ENCODE measurements around the gene SCYGR5. TPM values are rescaled to one million over a fixed set of nuclear protein-coding genes. Genes with fewer than 3 reads are reported as not detected.

The SCYGR5 gene
- total and polyA plus RNA-seq, 4 donors, result not detected

- TF ChIP-seq GABPA (IDR thresholded peaks at IDR 0.05 in 1 of 2, conservative IDR thresholded peaks at IDR 0.05 in 1 of 2) (no peak), FOXA2 (IDR thresholded peaks at IDR 0.05) (no peak), SP1 (IDR thresholded peaks at IDR 0.05) (no peak), CTCF (IDR thresholded peaks at IDR 0.05; ENCODE audit: low read depth, low read length, missing input control) (no peak), EGR1 (IDR thresholded peaks at IDR 0.05; ENCODE audit: low read depth in 2 of 2) (no peak)
- Histone ChIP-seq H3K27ac (ENCODE audit: low read depth in 1 of 2, low read length in 2 of 2) (no peak overlapping the region), H3K9ac (ENCODE audit: low read depth in 1 of 2, low read length in 2 of 2) (no peak overlapping the region), H3K36me3 (ENCODE audit: control insufficient read depth in 4 of 4, insufficient read depth in 3 of 4, low read depth in 1 of 4, low read length in 3 of 4) (peaks cover 8 to 28% (median 10%) of the 10 kb centered on the region in 4 donors), H3K4me3 (ENCODE audit: low read depth in 1 of 3, low read length in 3 of 3) (no peak overlapping the region), H3K4me1 (ENCODE audit: control insufficient read depth in 4 of 4, insufficient read depth in 4 of 4, low read length in 3 of 4) (peaks cover 0 to 6% (median 4%) of the 10 kb centered on the region in 4 donors), H3K27me3 (ENCODE audit: control insufficient read depth in 4 of 4, insufficient read depth in 4 of 4, low read length in 3 of 4) (no peaks in the 10 kb centered on the region), H3K9me3 (ENCODE audit: control insufficient read depth in 4 of 4, low read length in 3 of 4) (no peaks in the 10 kb centered on the region)
- no peak for DNase-seq (ENCODE audit: low spot score)
- 59% methylated on average over 2 of the region's 2 CpGs for WGBS
These were observed 30.5 kb downstream of the SCYGR5 start for GRCh38 chr2:227696990-227697679.

- Histone ChIP-seq H3K36me3 (ENCODE audit: control insufficient read depth in 4 of 4, insufficient read depth in 3 of 4, low read depth in 1 of 4, low read length in 3 of 4) (peaks cover 4 to 19% (median 9%) of the 10 kb centered on the region in 4 donors), H3K4me3 (ENCODE audit: low read depth in 1 of 3, low read length in 3 of 3) (no peak overlapping the region), H3K4me1 (ENCODE audit: control insufficient read depth in 4 of 4, insufficient read depth in 4 of 4, low read length in 3 of 4) (peaks cover 0 to 40% (median 34%) of the 10 kb centered on the region in 4 donors), H3K9me3 (ENCODE audit: control insufficient read depth in 4 of 4, low read length in 3 of 4) (no peaks in the 10 kb centered on the region), H3K9ac (ENCODE audit: low read depth in 1 of 2, low read length in 2 of 2) (no peak overlapping the region), H3K27me3 (ENCODE audit: control insufficient read depth in 4 of 4, insufficient read depth in 4 of 4, low read length in 3 of 4) (no peaks in the 10 kb centered on the region), H3K27ac (ENCODE audit: low read depth in 1 of 2, low read length in 2 of 2) (no peak overlapping the region)
- WGBS, result 58% methylated on average over 3 of the region's 3 CpGs
- no peak for DNase-seq (ENCODE audit: low spot score)
- no peak for TF ChIP-seq FOXA1 (IDR thresholded peaks at IDR 0.05)
- no peak for TF ChIP-seq RAD21 (IDR thresholded peaks at IDR 0.05)
- no peak for TF ChIP-seq RXRA (IDR thresholded peaks at IDR 0.05)
- no peak for TF ChIP-seq CTCF (IDR thresholded peaks at IDR 0.05; ENCODE audit: low read depth, low read length, missing input control)
- no peak for TF ChIP-seq REST (IDR thresholded peaks at IDR 0.05)
- TF ChIP-seq NR2F2 (IDR thresholded peaks at IDR 0.05), result no peak
- TF ChIP-seq MAX (IDR thresholded peaks at IDR 0.05), result no peak
- TF ChIP-seq HNF4A (conservative IDR thresholded peaks at IDR 0.05), result no peak
- TF ChIP-seq TAF1 (conservative IDR thresholded peaks at IDR 0.05), result no peak
- TF ChIP-seq EGR1 (IDR thresholded peaks at IDR 0.05; ENCODE audit: low read depth in 2 of 2), result no peak
- no peak for TF ChIP-seq ATF3 (IDR thresholded peaks at IDR 0.05)
- no peak for TF ChIP-seq SP1 (IDR thresholded peaks at IDR 0.05)
- TF ChIP-seq YY1 (IDR thresholded peaks at IDR 0.05), result no peak
- TF ChIP-seq FOXA2 (IDR thresholded peaks at IDR 0.05), result no peak
- TF ChIP-seq HNF4G (IDR thresholded peaks at IDR 0.05), result no peak
- no peak for TF ChIP-seq GABPA (IDR thresholded peaks at IDR 0.05 in 1 of 2, conservative IDR thresholded peaks at IDR 0.05 in 1 of 2)
- no peak for TF ChIP-seq JUND (IDR thresholded peaks at IDR 0.05)
- no peak for TF ChIP-seq ZBTB33 (IDR thresholded peaks at IDR 0.05)
These were observed 35.0 kb downstream of the SCYGR5 start for GRCh38 chr2:227701556-227701955.
